ENCODE measurements around the gene CNNM2.

GRCh38 chr10:103125323-103126267 is 207.5 kb downstream of the CNNM2 start:
- TF ChIP-seq CTCF (conservative IDR thresholded peaks at IDR 0.05) (no peak), ZFX (IDR thresholded peaks at IDR 0.05) (no peak)
